GM12874 (cell line): ENCODE data around the gene HOXD13.

Experiments
- TF ChIP-seq, protein P1 (sequence below): IDR thresholded peaks from 2 replicates; pipeline ENCODE4 v1.5.1; 2011; ENCODE audit warnings: low read depth, mild to moderate bottlenecking, control low read depth, low read length, moderate library complexity; ENCODE audit not compliant: insufficient read depth

HOXD13 gene

DNA sequence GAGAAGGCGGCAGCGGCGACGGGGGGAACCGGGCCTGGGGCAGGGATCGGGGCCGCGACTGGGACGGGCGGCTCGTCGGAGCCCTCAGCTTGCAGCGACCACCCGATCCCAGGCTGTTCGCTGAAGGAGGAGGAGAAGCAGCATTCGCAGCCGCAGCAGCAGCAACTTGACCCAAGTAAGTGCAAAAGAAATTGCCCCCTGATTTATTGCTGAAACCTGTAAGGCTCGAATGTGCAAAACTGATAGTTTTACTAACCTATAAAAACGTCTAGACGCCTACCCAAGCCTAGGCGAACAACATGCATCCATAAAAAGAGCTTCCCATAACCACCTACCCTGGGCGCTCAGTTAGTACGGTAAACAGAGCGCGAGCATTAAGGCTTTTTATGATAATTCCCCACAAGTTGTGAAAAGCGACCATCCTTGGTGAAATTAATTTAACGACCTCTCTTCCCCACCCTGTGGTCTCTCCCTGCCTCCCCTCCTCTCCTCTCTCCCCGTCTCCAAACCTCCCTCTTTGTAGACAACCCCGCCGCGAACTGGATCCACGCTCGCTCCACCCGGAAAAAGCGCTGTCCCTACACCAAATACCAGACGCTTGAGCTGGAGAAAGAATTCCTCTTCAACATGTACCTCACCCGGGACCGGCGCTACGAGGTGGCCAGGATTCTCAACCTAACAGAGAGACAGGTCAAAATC is 31.0 kb downstream of the HOXD13 start:
- TF ChIP-seq, protein P1, sequence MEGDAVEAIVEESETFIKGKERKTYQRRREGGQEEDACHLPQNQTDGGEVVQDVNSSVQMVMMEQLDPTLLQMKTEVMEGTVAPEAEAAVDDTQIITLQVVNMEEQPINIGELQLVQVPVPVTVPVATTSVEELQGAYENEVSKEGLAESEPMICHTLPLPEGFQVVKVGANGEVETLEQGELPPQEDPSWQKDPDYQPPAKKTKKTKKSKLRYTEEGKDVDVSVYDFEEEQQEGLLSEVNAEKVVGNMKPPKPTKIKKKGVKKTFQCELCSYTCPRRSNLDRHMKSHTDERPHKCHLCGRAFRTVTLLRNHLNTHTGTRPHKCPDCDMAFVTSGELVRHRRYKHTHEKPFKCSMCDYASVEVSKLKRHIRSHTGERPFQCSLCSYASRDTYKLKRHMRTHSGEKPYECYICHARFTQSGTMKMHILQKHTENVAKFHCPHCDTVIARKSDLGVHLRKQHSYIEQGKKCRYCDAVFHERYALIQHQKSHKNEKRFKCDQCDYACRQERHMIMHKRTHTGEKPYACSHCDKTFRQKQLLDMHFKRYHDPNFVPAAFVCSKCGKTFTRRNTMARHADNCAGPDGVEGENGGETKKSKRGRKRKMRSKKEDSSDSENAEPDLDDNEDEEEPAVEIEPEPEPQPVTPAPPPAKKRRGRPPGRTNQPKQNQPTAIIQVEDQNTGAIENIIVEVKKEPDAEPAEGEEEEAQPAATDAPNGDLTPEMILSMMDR, result no peak

- TF ChIP-seq, protein P1, result no peak
Measured at GRCh38 chr2:176124110-176124946, 31.8 kb downstream of the HOXD13 start.

DNA sequence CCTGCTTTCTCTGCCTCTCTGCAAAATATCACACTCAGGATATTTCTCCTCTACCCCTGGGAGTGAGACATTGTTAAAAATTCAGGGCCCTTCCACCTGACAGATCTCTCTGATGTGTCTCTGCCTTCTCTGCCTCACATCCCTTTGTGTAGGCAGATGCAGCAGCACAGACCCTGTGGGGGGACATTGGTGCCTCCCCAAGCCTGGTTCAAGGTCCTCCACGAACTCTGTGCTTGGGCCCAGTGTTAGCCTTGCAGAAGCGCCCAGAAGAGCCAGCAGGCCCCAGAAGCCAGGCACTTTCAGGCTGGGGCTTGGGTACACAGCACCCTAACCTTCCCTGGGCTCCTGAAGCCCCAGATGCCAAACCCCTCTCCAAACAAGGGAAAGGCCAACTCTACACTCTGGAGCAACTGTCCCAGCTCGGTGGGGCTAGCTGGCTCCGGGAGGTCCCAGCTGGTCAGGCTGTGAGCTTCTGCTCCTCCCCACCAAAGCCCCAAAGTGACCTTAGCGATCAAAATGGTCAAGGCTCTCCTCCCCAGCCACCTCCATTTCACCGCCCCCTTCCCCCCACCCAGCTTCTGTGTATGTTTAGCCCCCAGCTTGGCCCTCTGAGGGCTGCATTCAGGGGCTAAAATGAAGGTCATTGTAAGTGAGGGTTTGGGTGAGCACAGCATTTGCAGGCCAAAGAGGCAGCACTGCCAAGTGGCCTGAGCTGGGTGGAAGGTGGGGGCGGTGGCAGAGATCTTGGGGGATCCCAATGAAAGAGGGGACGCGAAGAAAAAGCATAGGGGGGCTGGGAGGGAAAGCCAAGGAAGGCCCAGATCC is 32.6 kb downstream of the HOXD13 start:
- TF ChIP-seq, protein P1, result no peak

DNA sequence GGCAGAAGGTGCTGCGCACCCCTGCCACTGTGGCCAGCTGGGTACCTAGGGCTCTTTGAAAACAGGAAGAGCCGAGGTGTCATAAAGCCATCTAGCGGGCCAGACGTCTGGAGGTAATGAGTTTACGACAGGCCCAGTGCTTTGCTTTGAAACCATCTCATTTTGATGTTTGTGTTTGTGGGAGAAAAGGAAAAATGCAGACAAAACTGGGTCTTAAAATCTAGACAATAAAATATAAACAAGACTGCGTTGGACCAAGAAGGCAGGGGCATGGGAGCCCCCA is 33.2 kb downstream of the HOXD13 start:
- TF ChIP-seq, protein P1, result no peak

DNA sequence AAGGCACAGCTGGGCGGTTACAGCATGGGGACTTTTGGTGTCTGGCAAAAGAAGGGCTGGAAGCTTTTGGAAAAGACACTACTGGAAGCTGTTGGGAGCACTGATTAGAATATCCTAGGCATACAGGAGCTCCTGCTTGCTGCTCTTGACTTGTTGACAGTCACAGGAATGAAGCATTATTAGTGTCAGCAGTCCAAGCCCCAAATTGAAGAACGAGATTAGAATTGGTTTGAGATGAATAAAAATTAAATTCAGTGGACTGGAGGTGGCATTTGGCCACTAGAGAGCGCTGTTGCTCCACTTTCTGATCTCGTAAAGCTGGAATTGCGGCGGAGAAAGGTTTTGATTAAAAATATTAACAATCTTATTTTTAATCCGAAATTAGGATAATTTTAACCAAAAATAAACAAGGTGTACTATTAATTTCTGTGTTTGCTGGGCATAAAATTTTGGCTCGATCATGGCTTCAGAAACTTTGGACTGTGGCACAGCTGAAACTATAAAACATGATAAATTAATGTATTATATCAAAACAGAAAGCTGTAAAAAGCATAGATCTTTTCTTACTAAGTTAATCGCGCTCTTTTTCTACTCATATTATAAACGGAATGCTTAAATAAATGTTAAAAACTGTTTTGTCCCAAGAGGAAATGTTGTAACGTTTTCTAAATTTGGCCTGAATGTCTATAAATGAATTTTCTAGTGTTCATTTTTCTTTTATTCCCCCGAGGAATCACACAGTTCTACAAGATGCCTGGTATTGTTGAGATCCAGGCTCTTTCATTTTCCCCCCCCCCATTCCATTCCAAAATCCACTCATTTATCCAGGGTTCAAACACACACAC is 34.6 kb downstream of the HOXD13 start:
- TF ChIP-seq, protein P1, result peak; percentile 51; the same call in 1 of the 2 replicates

DNA sequence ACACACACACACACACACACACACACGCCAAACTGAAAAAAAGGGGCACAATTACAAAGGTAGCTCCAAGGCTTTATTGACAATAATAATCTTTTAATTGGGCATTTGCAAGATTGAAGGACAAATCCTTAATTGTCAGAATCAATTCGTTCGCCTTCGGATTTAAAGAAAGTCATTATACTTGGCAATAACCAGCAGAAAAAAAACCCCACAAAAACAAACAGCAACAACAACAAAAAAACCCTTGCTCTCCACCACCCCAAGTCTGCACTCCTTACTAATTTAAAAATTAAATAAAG is 35.2 kb downstream of the HOXD13 start:
- TF ChIP-seq, protein P1, result no peak
